ENCODE data around the gene ZC3H18. TPM values are rescaled to one million over a fixed set of nuclear protein-coding genes. Genes with fewer than 3 reads are reported as not detected.

Gene ZC3H18
- total RNA-seq, 4 donors from 2014 or later = 19.7 to 52.2 (median 28.1) TPM

- H3K27me3 ChIP-seq = no peaks in the 10 kb centered on the region
- H3K9me3 ChIP-seq = no peaks in the 10 kb centered on the region
- H3K27ac ChIP-seq = no peak overlapping the region
- DNase-seq (ENCODE audit: low spot score in 2 of 2) = no peak
- no peak overlapping the region for H3K4me3 ChIP-seq
- H3K36me3 ChIP-seq = peaks cover 0 to 76% (median 6%) of the 10 kb centered on the region in 3 donors
- 84 to 86% methylated on average over 24 to 28 of the region's 28 CpGs for WGBS, 2 donors
- TF ChIP-seq POLR2A (IDR thresholded peaks at IDR 0.05) (no peak), CTCF (IDR thresholded peaks at IDR 0.05) (no peak), EP300 (IDR thresholded peaks at IDR 0.05) (no peak)
- peaks cover 0 to 24% (median 11%) of the 10 kb centered on the region in 4 donors for H3K4me1 ChIP-seq
These were observed 84.3 kb downstream of the ZC3H18 start for GRCh38 chr16:88654363-88655052.

GRCh38 chr16:88655053-88655732 lies 85.0 kb downstream of the ZC3H18 start:
- Histone ChIP-seq H3K4me1 (peaks cover 0 to 17% (median 6%) of the 10 kb centered on the region in 4 donors), H3K9me3 (no peaks in the 10 kb centered on the region), H3K27me3 (no peaks in the 10 kb centered on the region), H3K36me3 (peaks cover 0 to 76% (median 6%) of the 10 kb centered on the region in 3 donors), H3K27ac (no peak overlapping the region), H3K4me3 (no peak overlapping the region)
- WGBS, 2 donors = 94 to 96% methylated on average over 36 to 50 of the region's 50 CpGs
- DNase-seq (ENCODE audit: low spot score in 2 of 2) = no peak
- TF ChIP-seq CTCF (IDR thresholded peaks at IDR 0.05) (no peak), POLR2A (IDR thresholded peaks at IDR 0.05) (no peak), EP300 (IDR thresholded peaks at IDR 0.05) (no peak)

- H3K9me3 ChIP-seq = no peaks in the 10 kb centered on the region
- 83 to 86% methylated on average over 3 to 12 of the region's 29 CpGs for WGBS, 2 donors
- no peak for DNase-seq (ENCODE audit: low spot score in 2 of 2)
- H3K27me3 ChIP-seq = no peaks in the 10 kb centered on the region
- TF ChIP-seq POLR2A (IDR thresholded peaks at IDR 0.05) (no peak), CTCF (IDR thresholded peaks at IDR 0.05) (no peak), EP300 (IDR thresholded peaks at IDR 0.05) (no peak)
- no peak overlapping the region for H3K4me3 ChIP-seq
- peaks cover 0 to 13% (median 6%) of the 10 kb centered on the region in 4 donors for H3K4me1 ChIP-seq
- H3K36me3 ChIP-seq = peaks cover 0 to 76% (median 6%) of the 10 kb centered on the region in 3 donors
- no peak overlapping the region for H3K27ac ChIP-seq
These were observed 85.6 kb downstream of the ZC3H18 start for GRCh38 chr16:88655733-88656281.

GRCh38 chr16:88656291-88656980 lies 86.2 kb downstream of the ZC3H18 start:
- Histone ChIP-seq H3K4me3 (no peak overlapping the region), H3K27me3 (no peaks in the 10 kb centered on the region), H3K27ac (no peak overlapping the region), H3K4me1 (peaks cover 0 to 10% (median 2%) of the 10 kb centered on the region in 4 donors), H3K9me3 (no peaks in the 10 kb centered on the region), H3K36me3 (peaks cover 0 to 76% (median 6%) of the 10 kb centered on the region in 3 donors)
- no peak for DNase-seq (ENCODE audit: low spot score in 2 of 2)
- TF ChIP-seq POLR2A (IDR thresholded peaks at IDR 0.05) (no peak), CTCF (IDR thresholded peaks at IDR 0.05) (no peak), EP300 (IDR thresholded peaks at IDR 0.05) (no peak)
- WGBS, 2 donors = 82 to 86% methylated on average over 18 to 24 of the region's 25 CpGs
